Uterus (tissue), 4 donors: ENCODE results near the gene HIVEP1. TPM values are rescaled to one million over a fixed set of nuclear protein-coding genes. Genes with fewer than 3 reads are reported as not detected.

Experiments
- DNase-seq, 2 donors: peaks; one replicate each; pipeline ENCODE4 v3.0.0-alpha.2; 2019 to 2020
- H3K27ac ChIP-seq, 2 donors: fragments of 200-600 bp; sonication (generic); 1 replicate in 1 of 2; 2 replicates in 1 of 2; pipeline ENCODE4 v1.5.1; 2016 to 2018
- H3K27me3 ChIP-seq, 2 donors: fragments of 200-600 bp; sonication (generic); one replicate each; pipeline ENCODE4 v1.5.1; 2018 to 2019; ENCODE audit warnings: control low read depth in 1 of 2
- H3K36me3 ChIP-seq, 2 donors: fragments of 200-600 bp; sonication (generic); one replicate each; pipeline ENCODE4 v1.5.1; 2019; ENCODE audit warnings: control low read depth in 1 of 2
- H3K4me1 ChIP-seq, 2 donors: fragments of 200-600 bp; sonication (generic); one replicate each; pipeline ENCODE4 v1.5.1; 2018 to 2019; ENCODE audit warnings: control low read depth in 1 of 2
- H3K4me3 ChIP-seq, 2 donors: fragments of 200-600 bp; sonication (generic); 1 replicate in 1 of 2; 2 replicates in 1 of 2; pipeline ENCODE4 v1.5.1; 2018 to 2019; ENCODE audit warnings: mild to moderate bottlenecking in 1 of 2
- H3K9me3 ChIP-seq, 2 donors: fragments of 200-600 bp; sonication (generic); one replicate each; pipeline ENCODE4 v1.5.1; 2019; ENCODE audit warnings: control low read depth in 1 of 2
- POLR2A ChIP-seq, 2 donors: fragments of 450-650 bp; IDR thresholded peaks; one replicate each; pipeline ENCODE4 v1.6.1; 2016; ENCODE audit warnings: antibody characterized with exemption in 2 of 2, mild to moderate bottlenecking in 1 of 2, moderate library complexity in 1 of 2
- intact Hi-C: fragments of 100-400 bp; cut with DNase I; formaldehyde crosslinking; loops from one replicate; pipeline ENCODE4 v1.15.1; 2023; ENCODE audit warnings: low total_unique reads
- total RNA-seq, 4 donors: library from RNA; depleted of rRNA in 3 of 4; stranded (reverse); fragments of >200 nt in 3 of 4; gene quantifications; one replicate each; pipeline versions ENCODE4 v1.1.0 to v1.2.4, GENCODE V29; 2014 to 2023
- TF ChIP-seq, protein P1 (sequence below), 4 experiments: fragments of 200-600 bp in 2 of 4; fragments of 450-650 bp in 2 of 4; sonication (generic) in 2 of 4; IDR thresholded peaks; one replicate each; pipeline ENCODE4 v1.5.1; 2016 to 2019; ENCODE audit warnings: antibody characterized with exemption in 4 of 4, mild to moderate bottlenecking in 2 of 4, moderate library complexity in 1 of 4
- donor health status: DM: yes; HTN: yes; CAD: no.

The HIVEP1 gene
- total RNA-seq, 4 donors from 2014 or later: 8.5 to 38.1 (median 22.0) TPM

DNA sequence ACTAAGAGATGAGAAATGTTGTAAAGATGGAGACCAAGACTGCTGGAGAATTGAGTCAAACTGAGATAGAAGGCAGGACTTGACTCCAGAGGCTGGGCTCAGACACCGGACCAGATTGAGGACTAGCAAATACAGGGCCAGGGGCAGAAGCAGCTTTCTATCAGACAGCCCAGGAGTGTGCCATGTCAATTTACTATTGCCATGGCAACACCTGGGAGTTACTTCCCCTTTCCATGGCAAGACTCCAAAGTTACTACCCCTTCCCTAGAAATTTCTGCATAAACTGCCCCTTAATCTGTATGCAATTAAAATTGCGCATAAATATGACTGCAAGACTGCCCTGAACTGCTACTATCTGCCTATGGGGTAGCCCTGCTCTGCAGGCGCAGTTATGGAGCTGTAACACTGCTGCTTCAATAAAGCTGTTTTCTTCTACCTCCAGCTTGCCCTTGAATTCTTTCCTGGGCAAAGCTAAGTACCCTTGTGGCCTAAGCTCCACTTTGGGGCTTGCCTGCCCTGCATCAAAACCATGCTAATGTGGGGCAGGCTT, 188.0 kb downstream of the HIVEP1 start:
- intact Hi-C loops: no loop called here
- H3K9me3 ChIP-seq: no peaks in the 10 kb centered on the region
- H3K4me3 ChIP-seq: no peak overlapping the region
- no peak overlapping the region for H3K27ac ChIP-seq
- no peak for DNase-seq
- H3K4me1 ChIP-seq: no peaks in the 10 kb centered on the region
- H3K36me3 ChIP-seq: no peaks in the 10 kb centered on the region
- TF ChIP-seq, protein P1, sequence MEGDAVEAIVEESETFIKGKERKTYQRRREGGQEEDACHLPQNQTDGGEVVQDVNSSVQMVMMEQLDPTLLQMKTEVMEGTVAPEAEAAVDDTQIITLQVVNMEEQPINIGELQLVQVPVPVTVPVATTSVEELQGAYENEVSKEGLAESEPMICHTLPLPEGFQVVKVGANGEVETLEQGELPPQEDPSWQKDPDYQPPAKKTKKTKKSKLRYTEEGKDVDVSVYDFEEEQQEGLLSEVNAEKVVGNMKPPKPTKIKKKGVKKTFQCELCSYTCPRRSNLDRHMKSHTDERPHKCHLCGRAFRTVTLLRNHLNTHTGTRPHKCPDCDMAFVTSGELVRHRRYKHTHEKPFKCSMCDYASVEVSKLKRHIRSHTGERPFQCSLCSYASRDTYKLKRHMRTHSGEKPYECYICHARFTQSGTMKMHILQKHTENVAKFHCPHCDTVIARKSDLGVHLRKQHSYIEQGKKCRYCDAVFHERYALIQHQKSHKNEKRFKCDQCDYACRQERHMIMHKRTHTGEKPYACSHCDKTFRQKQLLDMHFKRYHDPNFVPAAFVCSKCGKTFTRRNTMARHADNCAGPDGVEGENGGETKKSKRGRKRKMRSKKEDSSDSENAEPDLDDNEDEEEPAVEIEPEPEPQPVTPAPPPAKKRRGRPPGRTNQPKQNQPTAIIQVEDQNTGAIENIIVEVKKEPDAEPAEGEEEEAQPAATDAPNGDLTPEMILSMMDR (IDR thresholded peaks at IDR 0.05): no peak
- TF ChIP-seq POLR2A (IDR thresholded peaks at IDR 0.05): no peak
- H3K27me3 ChIP-seq: no peaks in the 10 kb centered on the region

DNA sequence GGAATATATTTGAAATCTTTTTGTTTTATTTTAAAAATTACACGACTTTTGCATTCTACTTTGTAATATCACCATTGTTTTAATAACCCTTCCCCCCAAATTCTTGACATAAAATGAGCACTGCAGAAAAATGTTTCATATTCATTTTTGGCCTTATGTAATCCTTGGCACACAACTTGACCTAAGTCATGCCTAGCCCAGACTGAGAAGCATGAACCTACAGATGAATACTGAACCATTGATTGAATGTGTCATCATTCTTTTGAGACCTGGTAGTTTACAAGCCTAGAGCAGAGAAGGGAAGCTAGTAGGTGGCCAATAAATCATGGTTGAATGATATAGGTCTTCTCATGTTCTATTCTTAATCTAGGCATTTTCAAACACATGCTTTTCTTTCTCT, 188.6 kb downstream of the HIVEP1 start:
- H3K9me3 ChIP-seq: no peaks in the 10 kb centered on the region
- intact Hi-C loops: no loop called here

GRCh38 chr6:12203001-12203400, 190.9 kb downstream of the HIVEP1 start:
- H3K27me3 ChIP-seq: no peaks in the 10 kb centered on the region
- no peaks in the 10 kb centered on the region for H3K9me3 ChIP-seq
- DNase-seq: no peak
- no peaks in the 10 kb centered on the region for H3K4me1 ChIP-seq
- TF ChIP-seq, protein P1 (IDR thresholded peaks at IDR 0.05): no peak
- TF ChIP-seq POLR2A (IDR thresholded peaks at IDR 0.05): no peak
- no peak overlapping the region for H3K27ac ChIP-seq
- no peaks in the 10 kb centered on the region for H3K36me3 ChIP-seq
- intact Hi-C loops: no loop called here
- no peak overlapping the region for H3K4me3 ChIP-seq

More for the DNA sequence above, 188.6 kb downstream of the HIVEP1 start:
- H3K4me1 ChIP-seq: no peaks in the 10 kb centered on the region
- no peaks in the 10 kb centered on the region for H3K36me3 ChIP-seq
- H3K4me3 ChIP-seq: no peak overlapping the region
- no peak overlapping the region for H3K27ac ChIP-seq
- DNase-seq: no peak
- no peaks in the 10 kb centered on the region for H3K27me3 ChIP-seq
- TF ChIP-seq POLR2A (IDR thresholded peaks at IDR 0.05): no peak
- TF ChIP-seq, protein P1 (IDR thresholded peaks at IDR 0.05): no peak

GRCh38 chr6:12208190-12208589, 196.1 kb downstream of the HIVEP1 start:
- H3K27ac ChIP-seq: no peak overlapping the region
- H3K36me3 ChIP-seq: no peaks in the 10 kb centered on the region
- no peaks in the 10 kb centered on the region for H3K27me3 ChIP-seq
- intact Hi-C loops: no loop called here
- TF ChIP-seq POLR2A (IDR thresholded peaks at IDR 0.05): no peak
- TF ChIP-seq, protein P1 (IDR thresholded peaks at IDR 0.05): no peak
- no peaks in the 10 kb centered on the region for H3K4me1 ChIP-seq
- H3K9me3 ChIP-seq: no peaks in the 10 kb centered on the region
- DNase-seq: no peak
- no peak overlapping the region for H3K4me3 ChIP-seq

GRCh38 chr6:12208673-12209072, 196.6 kb downstream of the HIVEP1 start:
- TF ChIP-seq, protein P1 (IDR thresholded peaks at IDR 0.05): no peak
- no peak for TF ChIP-seq POLR2A (IDR thresholded peaks at IDR 0.05)
- DNase-seq: no peak
- H3K27me3 ChIP-seq: no peaks in the 10 kb centered on the region
- no peaks in the 10 kb centered on the region for H3K4me1 ChIP-seq
- H3K9me3 ChIP-seq: no peaks in the 10 kb centered on the region
- no peak overlapping the region for H3K4me3 ChIP-seq
- no peak overlapping the region for H3K27ac ChIP-seq
- no peaks in the 10 kb centered on the region for H3K36me3 ChIP-seq
- intact Hi-C loops: no loop called here

Other genes with a start within 250 kb of the HIVEP1 start
- gene ADTRP, start 233.5 kb upstream of the HIVEP1 start, total RNA-seq: not detected